HG02970 (cell line): Measurements from ENCODE around the gene PAN3.
"Not testable (repeated sequence)": the region's sequence is repeated elsewhere in the genome, so short reads cannot be mapped to it uniquely, and the experiment has no call there.

Experiments used
- ATAC-seq: cut with Tn5 transposase; IDR thresholded peaks from one replicate; pipeline ENCODE4 v1.9.1; 2021; ENCODE audit warnings: mild to moderate bottlenecking, moderate library complexity, moderate number of reproducible peaks; ENCODE audit not compliant: unreplicated experiment, low FRiP score

The PAN3 gene

DNA sequence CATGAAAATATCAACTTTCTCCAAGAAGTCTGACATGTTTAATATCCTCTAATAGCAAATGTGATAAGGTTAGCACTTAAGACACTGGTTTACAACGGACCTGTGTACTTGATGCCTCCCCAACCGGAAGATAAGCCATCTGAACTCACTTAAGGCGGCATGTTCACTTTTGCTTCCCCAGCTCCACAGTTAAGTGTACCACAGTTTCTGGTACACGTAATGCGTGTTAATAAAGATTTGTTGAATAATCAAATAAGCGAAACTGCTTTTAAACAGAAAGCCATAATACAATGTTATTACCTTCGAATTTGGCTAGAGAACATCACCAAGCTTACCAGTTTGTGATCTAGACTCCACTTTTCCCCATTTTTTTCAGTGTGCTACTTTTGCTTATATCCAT lies 1.4 kb upstream of the PAN3 start:
- no peak for ATAC-seq

DNA sequence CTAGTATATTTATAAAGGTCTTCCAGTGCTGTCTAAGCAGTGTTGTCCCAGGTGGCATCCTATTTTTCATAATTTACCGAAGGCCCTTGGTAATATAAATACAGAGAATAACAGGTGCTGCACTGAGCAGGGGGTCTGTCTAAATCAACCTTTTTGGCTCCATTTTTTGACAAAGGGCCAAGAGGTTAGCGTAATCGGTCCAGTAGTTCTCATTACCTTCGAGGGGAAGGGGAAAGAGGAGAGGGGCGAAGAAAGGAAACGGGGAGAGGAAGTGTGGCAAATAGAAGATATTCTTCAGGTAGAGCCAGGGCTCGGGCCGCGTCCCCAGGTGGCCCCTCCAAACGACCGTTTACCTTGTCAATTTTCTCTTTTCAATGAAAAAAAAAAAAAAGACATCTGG lies 749 bp upstream of the PAN3 start:
- ATAC-seq = peak; percentile 23

DNA sequence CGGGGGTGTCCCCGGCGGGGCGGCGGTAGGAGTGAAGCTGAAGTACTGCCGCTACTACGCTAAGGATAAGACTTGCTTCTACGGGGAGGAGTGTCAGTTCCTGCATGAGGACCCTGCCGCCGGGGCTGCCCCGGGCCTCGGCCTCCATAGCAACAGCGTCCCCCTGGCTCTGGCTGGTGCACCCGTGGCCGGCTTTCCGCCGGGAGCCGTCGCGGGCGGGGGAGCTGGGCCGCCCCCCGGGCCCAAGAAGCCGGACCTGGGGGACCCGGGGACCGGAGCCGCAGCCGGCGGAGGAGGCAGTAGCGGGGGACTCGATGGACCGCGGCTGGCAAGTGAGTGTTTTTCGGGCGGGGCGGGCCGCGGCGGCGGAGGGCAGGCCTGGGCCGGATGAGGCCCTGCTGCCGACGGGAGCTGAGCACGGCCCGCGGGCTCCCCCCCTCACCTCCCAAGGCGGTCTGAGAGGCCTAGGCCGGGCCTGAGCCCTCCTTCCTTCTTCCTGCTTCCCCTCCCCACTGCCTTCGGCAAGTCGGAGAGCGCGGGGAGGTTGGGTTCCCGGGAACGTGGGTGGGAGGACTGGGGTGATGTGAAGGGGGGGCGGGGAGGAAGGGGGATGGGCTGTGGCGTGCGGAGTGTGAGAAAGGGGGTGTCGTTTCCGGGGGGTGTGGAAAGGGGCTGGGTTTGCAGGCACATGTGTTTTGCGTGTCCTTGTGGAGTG lies 568 bp downstream of the PAN3 start:
- peak; percentile 33 for ATAC-seq

DNA sequence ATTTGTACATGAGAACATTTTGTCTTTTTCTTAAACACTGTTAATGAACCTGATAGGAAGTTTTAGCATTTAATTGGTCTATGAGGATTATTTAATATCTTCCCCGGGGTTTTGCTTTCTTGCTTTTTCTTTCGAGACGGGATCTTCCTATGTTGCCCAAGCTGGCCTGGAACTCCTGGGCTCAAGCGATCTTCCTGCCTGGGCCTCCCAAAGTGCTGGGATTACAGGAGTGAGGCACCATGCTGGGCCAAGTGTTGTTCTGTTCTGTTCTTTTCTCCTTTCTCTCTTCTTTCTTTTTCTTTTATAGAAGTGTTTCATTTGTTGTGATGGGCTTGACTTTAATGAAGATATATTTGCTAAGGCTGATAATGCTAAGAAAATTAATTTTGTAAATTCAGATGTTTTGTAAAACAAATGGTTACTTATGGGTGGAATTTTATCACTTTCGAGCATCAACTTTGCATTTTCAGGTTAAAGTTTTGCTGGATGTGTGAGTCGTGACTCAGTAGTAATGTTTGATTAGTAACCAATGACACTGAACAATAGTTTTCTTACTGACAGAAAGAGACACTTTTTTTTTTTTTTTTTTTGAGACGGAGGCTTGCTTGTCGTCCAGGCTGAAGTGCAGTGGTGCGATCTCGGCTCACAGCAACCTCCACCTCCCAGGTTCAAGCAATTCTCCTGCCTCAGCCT lies 2.2 kb downstream of the PAN3 start:
- no peak for ATAC-seq

DNA sequence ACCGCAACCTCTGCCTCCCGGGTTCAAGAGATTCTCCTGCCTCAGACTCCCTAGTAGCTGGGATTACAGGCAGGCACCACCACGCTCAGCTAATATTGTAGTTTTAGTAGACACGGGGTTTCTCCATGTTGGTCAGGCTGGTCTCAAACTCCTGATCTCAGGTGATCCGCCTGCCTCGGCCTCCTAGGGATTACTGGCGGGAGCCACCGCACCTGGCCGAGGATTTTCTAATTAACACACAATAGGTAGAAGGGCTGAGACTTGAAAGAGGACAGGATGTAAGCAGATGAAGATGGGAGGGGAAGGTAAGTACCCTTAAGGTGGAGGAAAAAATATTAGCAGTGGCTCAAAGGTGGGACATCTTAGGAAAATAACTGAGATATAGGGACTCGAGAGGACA lies 3.2 kb downstream of the PAN3 start:
- ATAC-seq = not testable (repeated sequence)

DNA sequence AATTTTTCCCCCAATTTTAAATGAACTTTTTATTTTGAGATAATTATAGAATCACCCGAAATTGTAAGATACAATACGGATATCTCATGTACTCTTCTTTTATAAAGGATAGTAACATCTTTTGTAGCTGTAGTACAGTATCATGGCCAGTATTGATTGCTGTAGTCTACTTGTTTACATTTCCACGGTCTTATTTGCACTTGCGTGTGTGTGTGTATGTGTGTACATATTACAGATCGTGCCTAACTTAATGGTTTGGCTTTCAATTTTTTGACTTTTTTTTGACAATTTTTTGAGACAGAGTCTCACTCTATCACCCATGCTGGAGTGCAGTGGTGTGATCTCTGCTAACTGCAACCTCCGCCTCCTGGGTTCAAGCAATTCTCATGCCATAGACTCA lies 6.7 kb downstream of the PAN3 start:
- no peak for ATAC-seq

DNA sequence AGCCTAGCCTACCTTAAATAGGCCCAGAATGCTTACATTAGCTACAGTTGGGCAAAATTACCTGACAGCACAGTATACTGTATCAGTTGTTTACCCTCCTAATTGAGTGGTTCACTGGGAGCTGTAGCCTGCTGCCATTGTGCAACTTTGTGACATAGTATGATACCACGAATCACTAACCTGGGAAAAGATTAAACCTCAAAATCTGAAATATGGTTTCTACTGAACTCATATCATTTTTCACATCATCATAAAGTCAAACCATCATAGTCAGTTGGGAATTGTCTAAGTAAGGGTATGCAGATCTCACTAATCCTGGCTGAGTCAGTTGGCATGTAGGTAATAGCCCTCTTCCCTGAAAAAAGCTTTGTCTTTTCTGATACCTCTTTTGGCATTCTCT lies 9.2 kb downstream of the PAN3 start:
- ATAC-seq = no peak

DNA sequence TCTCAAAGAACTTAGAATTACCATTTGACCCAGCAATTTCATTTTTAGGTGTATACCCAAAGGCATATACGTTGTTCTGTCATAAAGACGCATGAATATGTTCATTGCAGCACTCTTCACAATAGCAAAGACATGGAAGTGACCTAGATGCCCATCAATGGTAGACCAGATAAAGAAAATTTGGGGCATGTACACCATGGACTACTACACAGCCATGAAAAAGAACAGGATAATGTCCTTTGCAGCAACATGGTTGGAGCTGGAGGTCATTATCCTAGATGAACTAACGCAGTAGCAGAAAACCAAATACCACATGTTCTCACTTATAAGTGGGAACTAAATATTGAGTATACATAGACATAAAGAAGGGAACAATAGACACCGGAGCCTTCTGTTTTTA lies 20.7 kb downstream of the PAN3 start:
- no peak for ATAC-seq

DNA sequence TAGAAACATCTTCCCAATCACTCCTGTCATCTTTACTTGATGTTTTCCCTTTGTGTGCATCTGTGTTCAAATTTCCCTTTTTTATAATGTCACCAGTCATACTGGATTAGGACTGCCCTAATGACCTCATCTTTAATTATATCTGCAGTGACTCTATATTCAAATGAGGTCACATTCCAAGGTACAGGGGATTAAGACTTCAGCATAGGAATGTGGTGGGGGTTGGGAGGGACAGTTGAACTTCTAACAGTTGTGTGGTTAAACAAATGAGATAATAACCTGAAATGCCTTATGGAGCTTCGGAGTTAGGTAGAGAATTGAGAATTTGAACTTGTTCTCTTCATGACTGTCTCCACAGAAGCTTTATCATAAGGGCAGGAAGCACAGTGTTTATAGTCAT lies 23.0 kb downstream of the PAN3 start:
- no peak for ATAC-seq

DNA sequence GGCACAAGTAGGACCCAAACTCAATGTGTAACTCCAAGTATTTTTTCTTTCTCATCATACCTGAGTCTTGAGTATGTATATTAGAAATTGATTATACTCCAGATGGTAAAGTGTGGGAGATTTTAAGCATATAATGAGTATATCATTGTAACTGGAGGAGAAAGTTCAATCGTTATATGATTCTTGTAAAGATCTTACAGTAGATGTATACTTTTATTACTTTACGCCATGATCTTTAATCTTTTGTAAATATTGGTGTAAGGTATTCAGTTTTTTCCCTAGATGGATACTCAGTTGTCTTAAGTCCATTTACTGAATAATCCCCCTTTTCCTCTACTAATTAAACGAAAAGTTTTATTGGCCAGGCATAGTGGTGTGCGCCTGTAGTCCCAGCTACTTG lies 25.2 kb downstream of the PAN3 start:
- no peak for ATAC-seq

DNA sequence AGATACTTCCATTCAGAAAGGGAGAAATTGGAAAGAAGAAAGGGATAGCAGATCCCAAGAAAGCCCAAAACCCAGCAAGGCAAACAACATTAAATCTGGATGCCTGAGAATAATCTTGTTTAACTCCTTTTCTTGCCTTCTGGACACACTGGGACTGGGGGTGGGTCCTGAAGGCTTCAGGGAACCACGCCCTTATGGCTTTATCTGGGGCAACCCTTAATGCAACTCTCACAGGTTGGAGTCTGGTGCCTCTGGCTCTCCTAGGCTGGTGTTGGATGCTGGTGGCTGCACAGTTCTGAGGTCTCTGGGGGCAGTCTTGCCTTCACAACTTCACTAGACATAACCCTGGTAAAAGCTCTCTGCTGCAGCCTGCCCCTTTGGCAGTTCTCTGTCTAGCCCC lies 27.9 kb downstream of the PAN3 start:
- no peak for ATAC-seq

DNA sequence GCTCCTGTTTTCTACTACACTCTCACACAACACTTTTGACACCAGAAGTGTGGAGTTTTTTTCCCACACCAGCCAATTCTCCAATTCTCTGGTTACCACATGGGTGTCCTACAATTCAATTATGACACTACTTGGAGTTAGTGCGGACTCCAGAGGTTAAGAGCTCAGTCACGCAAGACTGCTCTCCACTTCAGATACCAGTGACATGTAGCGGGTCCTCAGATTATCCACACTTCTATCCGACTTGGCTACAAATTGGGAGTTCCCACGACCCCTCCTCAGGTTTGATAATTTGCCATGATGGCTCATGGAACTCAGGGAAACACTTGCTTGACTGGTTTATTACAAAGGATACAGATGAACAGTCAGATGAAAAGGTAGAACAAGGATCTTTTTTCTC lies 32.9 kb downstream of the PAN3 start:
- no peak for ATAC-seq

DNA sequence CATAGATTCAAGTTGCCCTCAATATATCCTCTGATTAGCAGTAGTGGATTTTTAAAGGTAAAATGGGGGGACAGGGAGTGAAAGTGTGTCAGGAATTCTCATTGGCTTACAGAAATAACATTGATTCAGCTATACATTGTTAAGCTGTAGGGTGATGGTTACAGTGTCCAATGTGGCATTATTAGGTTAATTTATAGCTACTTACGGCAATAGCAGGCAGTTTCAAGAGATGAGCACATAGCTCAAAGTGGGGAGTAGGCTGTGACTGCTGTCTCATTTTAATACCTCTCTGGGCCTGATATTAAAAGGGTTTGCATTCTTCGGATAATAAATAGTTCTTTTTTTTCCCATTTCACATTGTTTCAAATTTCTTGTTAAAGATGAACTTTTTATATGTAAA lies 34.6 kb downstream of the PAN3 start:
- ATAC-seq = no peak

DNA sequence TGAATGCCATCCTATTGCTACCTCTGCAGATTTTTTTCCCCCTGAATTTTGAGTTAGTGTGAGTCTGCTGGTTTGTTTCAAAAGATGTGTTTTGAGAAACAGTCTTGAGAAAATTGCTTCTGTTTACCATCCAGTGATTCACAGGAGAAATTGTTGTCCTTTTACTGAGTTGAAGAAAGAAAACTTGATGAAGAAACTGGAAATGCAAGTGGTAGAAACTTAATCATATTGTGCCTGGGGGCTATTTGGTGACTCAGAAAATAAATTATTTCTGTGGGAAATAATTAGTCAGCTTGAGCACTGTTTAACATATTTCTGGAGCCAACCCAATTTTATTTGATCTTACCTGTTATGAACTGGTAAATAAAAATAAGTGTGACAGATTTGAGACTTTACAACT lies 35.4 kb downstream of the PAN3 start:
- no peak for ATAC-seq

DNA sequence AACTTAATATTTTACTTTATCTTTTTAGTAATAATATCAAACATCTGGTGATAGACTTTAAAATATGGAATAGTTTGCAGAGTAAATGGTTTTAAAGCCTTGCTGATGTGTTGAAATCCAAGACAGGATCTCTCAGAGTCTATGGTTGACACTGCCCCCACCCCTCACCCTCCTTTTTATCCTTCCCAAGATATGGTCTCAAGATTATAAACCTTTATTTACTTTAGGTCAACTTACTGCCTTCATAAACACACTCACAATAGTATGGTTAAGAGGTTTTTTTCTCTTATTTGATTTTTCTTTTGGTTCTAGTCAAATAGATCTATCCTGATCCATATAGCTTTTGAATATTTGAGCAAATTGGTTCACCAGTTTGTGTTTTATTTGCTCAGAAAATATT lies 39.0 kb downstream of the PAN3 start:
- ATAC-seq = no peak

DNA sequence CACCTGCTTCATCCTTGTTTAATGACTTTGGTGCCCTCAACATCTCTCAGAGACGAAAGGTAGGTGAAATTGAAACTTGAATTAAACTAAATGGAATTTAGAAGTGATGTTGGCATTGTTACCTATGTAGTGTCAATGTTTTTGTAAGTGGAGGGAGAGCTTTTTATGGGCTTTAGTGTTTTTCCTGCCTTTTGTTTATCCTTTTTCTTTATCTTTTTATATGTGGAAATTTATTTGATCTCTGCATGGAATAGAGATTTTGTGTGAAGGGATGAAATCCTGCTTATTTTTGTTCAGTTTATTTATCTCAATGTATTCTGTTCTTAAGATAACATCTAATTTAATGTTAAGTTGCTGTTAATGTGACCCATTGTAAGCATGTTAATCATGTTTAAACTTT lies 39.5 kb downstream of the PAN3 start:
- no peak for ATAC-seq

DNA sequence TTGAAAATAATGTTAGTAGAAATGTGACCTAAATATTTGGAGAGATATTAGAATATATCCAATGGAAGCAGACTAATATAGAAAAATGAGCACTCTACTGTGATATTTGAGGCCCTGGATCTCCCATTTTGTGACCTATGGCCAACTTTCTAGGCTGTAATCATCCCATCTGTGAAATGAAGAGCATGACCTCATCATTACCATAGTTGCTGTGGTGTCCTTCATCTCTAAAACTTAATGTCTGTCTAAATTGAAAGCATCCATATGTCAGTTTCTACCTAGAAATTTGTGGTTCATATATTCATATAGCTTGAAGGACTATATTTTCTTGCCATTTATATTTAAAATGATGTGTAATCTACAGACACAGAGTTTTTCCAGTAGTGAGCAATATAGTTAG lies 41.6 kb downstream of the PAN3 start:
- no peak for ATAC-seq

DNA sequence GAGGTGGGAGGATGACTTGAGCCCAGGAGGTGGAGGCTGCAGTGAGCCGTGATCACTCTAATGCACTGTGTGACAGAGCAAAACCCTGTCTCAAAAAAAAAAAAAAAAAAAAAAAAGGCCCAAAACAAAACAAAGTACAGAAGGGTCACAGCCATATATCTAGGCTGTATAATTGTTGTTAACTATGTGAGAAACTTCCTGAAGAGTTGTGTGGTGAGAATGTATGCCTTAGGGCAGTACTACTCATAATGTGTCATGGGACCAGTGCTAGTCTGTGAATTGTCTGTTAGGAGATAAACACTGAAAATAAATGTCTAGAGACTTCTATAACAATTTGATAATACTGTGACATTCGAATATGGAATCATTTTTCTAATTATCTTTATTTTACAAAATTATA lies 43.1 kb downstream of the PAN3 start:
- ATAC-seq = no peak

DNA sequence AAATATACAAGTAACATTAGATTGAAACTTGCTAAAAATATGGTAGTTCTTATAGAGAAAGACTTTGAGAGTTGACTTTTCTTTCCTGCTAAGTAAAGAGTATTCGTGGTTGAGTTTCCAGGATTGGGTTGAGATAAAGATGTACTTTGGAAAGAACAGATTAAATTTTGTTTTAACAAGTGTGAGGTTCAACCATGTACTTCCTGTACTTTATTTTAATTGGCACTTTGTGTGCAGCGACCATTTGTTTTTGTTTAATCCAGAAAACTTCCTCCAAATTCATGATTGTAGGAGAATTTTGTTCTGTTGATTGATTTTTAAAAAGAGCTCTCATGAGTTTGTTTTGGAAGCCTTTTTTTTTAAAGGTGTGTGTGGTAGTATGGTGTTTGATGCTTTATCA lies 46.9 kb downstream of the PAN3 start:
- no peak for ATAC-seq

DNA sequence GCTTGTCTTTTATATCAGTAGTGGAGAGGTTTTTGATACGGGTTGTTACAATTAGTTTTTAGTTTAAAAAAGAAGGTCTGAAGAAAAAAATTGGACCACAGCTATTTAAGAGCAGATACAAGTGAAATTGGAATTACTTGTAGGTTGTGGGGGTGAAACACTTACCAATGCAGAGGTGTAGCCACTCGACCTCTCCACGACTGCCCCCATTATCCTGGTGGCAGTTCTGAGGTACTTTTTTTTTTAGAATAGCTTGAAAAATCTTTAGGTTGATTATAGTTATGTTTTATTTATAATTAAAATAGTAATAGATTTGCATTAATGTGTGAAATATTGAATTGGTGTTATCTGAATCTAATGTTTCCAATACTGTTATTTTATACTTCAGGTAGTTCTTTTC lies 60.7 kb downstream of the PAN3 start:
- no peak for ATAC-seq

DNA sequence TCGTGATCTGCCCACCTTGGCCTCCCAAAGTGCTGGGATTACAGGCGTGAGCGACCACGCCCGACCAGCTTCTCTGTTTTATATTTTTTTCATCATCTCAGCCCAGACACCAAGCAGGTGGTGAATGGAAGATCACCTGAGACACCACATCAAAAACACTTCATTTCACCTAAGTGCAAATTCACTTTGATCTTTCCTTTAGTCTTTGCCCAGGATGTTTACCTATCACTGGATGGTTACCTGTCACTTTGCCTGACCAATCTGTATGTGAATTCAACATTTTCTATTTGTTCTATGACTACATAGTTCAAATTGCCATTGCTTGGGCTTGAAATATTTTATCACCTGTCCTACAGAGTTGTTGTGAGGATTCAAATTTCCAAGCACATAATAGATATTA lies 65.7 kb downstream of the PAN3 start:
- no peak for ATAC-seq

DNA sequence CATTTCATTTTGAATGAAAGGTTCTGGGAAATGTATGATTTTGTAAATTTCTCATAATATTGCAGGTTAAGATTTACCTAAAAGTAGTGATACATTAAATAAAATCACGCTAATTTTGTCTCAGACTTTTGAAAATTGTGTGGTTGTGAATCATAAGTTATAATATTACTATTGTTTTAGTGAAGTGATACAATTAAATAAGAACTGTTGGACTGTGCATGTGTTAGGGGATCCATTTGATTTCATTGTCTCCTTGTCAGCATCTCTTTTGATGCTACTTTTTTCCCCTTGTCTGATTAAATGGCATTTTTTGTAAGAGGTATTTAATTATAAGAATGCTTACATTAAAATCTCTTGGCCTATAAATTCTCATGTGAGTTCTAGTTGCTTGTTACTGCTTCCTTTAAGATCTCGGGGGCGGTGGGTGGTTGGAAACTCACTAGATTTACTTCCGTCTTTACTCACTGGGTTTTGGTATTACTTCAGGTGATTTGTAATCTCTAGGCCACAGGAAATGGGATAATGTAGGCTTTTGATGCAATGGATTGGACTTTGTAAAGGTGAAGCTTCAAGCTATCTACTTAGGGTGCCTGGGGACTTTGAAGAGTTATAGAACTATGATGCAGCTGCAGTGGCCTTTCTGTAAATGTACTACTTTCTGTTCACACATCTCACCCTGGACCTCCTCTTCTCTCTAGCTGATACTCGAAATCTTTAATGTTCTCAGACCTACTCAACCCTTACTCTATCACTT lies 66.5 kb downstream of the PAN3 start:
- ATAC-seq = no peak
